Liver (tissue), 3 donors: Measurements from ENCODE around the gene MCM9.

ENCODE experiments used
- YY1 ChIP-seq: IDR thresholded peaks from 2 replicates; pipeline ENCODE4 v1.6.1; 2016; ENCODE audit warnings: antibody characterized with exemption, mild to moderate bottlenecking
- TF ChIP-seq, protein P1 (sequence below): fragments of 150-350 bp; IDR thresholded peaks from 2 replicates; pipeline ENCODE4 v1.5.1; 2017; ENCODE audit warnings: improper control_type of control experiment, low read depth, low read length; ENCODE audit not compliant: missing input control
- TF ChIP-seq, protein P2 (sequence below): IDR thresholded peaks from 2 replicates; pipeline ENCODE4 v1.6.1; 2016; ENCODE audit warnings: antibody characterized with exemption
- TF ChIP-seq, protein P3 (sequence below): IDR thresholded peaks from 2 replicates; pipeline ENCODE4 v1.6.1; 2016; ENCODE audit warnings: antibody characterized with exemption
- donor health status: healthy.
- donor health status: healthy.

DNA sequence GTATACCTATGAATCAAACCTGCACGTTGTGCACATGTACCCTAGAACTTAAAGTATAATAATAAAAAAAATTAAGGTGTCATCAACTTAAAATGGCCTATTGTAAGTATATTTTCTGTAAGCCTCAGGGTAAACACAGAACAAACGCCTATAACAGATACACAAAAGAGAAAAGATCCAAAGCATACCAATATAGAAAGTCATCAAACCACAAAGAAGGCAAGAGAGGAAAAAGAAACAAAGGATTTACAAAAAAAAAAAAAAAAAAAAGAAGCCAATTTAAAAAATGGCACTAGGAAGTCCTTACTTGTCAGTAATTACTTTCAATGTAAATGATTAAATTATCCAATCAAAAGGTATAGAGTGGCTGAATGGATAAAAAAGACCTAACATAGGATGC lies 65.6 kb downstream of the MCM9 start:
- TF ChIP-seq, protein P1, sequence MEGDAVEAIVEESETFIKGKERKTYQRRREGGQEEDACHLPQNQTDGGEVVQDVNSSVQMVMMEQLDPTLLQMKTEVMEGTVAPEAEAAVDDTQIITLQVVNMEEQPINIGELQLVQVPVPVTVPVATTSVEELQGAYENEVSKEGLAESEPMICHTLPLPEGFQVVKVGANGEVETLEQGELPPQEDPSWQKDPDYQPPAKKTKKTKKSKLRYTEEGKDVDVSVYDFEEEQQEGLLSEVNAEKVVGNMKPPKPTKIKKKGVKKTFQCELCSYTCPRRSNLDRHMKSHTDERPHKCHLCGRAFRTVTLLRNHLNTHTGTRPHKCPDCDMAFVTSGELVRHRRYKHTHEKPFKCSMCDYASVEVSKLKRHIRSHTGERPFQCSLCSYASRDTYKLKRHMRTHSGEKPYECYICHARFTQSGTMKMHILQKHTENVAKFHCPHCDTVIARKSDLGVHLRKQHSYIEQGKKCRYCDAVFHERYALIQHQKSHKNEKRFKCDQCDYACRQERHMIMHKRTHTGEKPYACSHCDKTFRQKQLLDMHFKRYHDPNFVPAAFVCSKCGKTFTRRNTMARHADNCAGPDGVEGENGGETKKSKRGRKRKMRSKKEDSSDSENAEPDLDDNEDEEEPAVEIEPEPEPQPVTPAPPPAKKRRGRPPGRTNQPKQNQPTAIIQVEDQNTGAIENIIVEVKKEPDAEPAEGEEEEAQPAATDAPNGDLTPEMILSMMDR: no peak
- no peak for TF ChIP-seq YY1
- TF ChIP-seq, protein P2, sequence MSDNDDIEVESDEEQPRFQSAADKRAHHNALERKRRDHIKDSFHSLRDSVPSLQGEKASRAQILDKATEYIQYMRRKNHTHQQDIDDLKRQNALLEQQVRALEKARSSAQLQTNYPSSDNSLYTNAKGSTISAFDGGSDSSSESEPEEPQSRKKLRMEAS: no peak
- TF ChIP-seq, protein P3, sequence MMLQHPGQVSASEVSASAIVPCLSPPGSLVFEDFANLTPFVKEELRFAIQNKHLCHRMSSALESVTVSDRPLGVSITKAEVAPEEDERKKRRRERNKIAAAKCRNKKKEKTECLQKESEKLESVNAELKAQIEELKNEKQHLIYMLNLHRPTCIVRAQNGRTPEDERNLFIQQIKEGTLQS: no peak
